Activated CD8-positive, alpha-beta T cell treated with anti-CD3 and anti-CD28 coated beads for 36 hours (primary cell): ENCODE results near the gene C15orf62. TPM values are rescaled to one million over a fixed set of nuclear protein-coding genes. Genes with fewer than 3 reads are reported as not detected.

Source experiments
- ATAC-seq: fragments of 200-7000 bp; cut with Tn5 transposase; one replicate; pipeline ENCODE4 v1.10.0; 2021; ENCODE audit warnings: mild to moderate bottlenecking, moderate library complexity
- CTCF ChIA-PET: fragments of 350-600 bp; sonication (Branson Sonifier 250); formaldehyde crosslinking; loops from one replicate; lab custom pipeline; 2021; ENCODE audit warnings: antibody characterized with exemption; lab: Charles Lee
- POLR2A ChIA-PET: fragments of 350-600 bp; sonication (Branson Sonifier 250); formaldehyde crosslinking; loops from one replicate; lab custom pipeline; 2021; ENCODE audit warnings: antibody characterized with exemption; lab: Charles Lee
- DNase-seq: peaks from one replicate; pipeline ENCODE4 v3.0.0-alpha.2; 2020
- H3K27ac Mint-ChIP-seq: one replicate; pipeline ENCODE4 v1.8.0; 2021; ENCODE audit warnings: mild to moderate bottlenecking, mixed read lengths
- H3K27me3 Mint-ChIP-seq: one replicate; pipeline ENCODE4 v1.8.0; 2021; ENCODE audit warnings: mixed read lengths
- H3K36me3 Mint-ChIP-seq: one replicate; pipeline ENCODE4 v1.8.0; 2021; ENCODE audit warnings: low read depth, mixed read lengths
- H3K4me1 Mint-ChIP-seq: one replicate; pipeline ENCODE4 v1.8.0; 2021; ENCODE audit warnings: low read depth, mixed read lengths
- H3K4me3 Mint-ChIP-seq: one replicate; pipeline ENCODE4 v1.8.0; 2021; ENCODE audit warnings: mild to moderate bottlenecking, moderate library complexity, mixed read lengths
- H3K9me3 Mint-ChIP-seq: one replicate; pipeline ENCODE4 v1.8.0; 2021; ENCODE audit warnings: mixed read lengths
- CTCF ChIP-seq: fragments of 200-600 bp; IDR thresholded peaks from one replicate; pipeline ENCODE4 v1.8.0; 2022; ENCODE audit warnings: antibody characterized with exemption, mild to moderate bottlenecking
- intact Hi-C: fragments of 100-400 bp; cut with micrococcal nuclease; formaldehyde crosslinking; loops from one replicate; pipeline ENCODE4 v1.10.0; 2022
- total RNA-seq, 2 experiments: library from RNA; stranded (reverse); gene quantifications; one replicate each; pipeline ENCODE4 v1.2.3, GENCODE V29; 2021

Gene C15orf62
- total RNA-seq, 2 experiments from 2014 or later = 0.61 to 0.63 TPM

GRCh38 chr15:40792394-40792793 lies 22.6 kb downstream of the C15orf62 start:
- Mint-ChIP-seq H3K4me1 (peaks cover 30% of the 10 kb centered on the region), H3K9me3 (no peaks in the 10 kb centered on the region), H3K27me3 (no peaks in the 10 kb centered on the region), H3K4me3 (no peak overlapping the region), H3K36me3 (peaks cover 3% of the 10 kb centered on the region), H3K27ac (no peak overlapping the region)
- ATAC-seq (no peak), DNase-seq (no peak)
- intact Hi-C loops = no loop called here
- ChIA-PET CTCF (interaction anchor here (0.6 to 3.0 kb wide), 3 partner anchors 10 to 38 kb away, joined by 3 to 15 read pairs (median 3); no protein-coding TSS in a partner anchor), POLR2A (interaction anchor here (1.4 to 1.5 kb wide), 2 partner anchors 12 to 48 kb away, joined by 3 to 4 read pairs; no protein-coding TSS in a partner anchor)
- no peak for TF ChIP-seq CTCF

- Mint-ChIP-seq H3K9me3 (no peaks in the 10 kb centered on the region), H3K27me3 (no peaks in the 10 kb centered on the region), H3K4me3 (no peak overlapping the region), H3K36me3 (peaks cover 10% of the 10 kb centered on the region), H3K27ac (no peak overlapping the region), H3K4me1 (peaks cover 26% of the 10 kb centered on the region)
- intact Hi-C loops = no loop called here
- ATAC-seq (no peak), DNase-seq (peak; percentile 27)
- ChIA-PET POLR2A (interaction anchor here (1.5 kb wide), 1 partner anchor 11 kb away, joined by 3 read pairs; no protein-coding TSS in a partner anchor), CTCF (interaction anchor here (1.3 to 3.0 kb wide), 2 partner anchors 11 to 17 kb away, joined by 3 to 15 read pairs; no protein-coding TSS in a partner anchor)
- no peak for TF ChIP-seq CTCF
Measured at GRCh38 chr15:40793216-40793989, 23.6 kb downstream of the C15orf62 start.

- DNase-seq (no peak), ATAC-seq (no peak)
- CTCF ChIA-PET = interaction anchor here (1.2 to 1.4 kb wide), 3 partner anchors 13 to 63 kb away, joined by 3 to 7 read pairs (median 6); no protein-coding TSS in a partner anchor
- no peaks in the 10 kb centered on the region for H3K27me3 Mint-ChIP-seq
- peaks cover 28% of the 10 kb centered on the region for H3K36me3 Mint-ChIP-seq
- no peaks in the 10 kb centered on the region for H3K9me3 Mint-ChIP-seq
- POLR2A ChIA-PET = interaction anchor here (1.4 kb wide), 1 partner anchor 10 kb away, joined by 3 read pairs; no protein-coding TSS in a partner anchor
- no peak for TF ChIP-seq CTCF
- no peak overlapping the region for H3K4me3 Mint-ChIP-seq
- intact Hi-C loops = no loop called here
- no peak overlapping the region for H3K27ac Mint-ChIP-seq
- H3K4me1 Mint-ChIP-seq = peaks cover 29% of the 10 kb centered on the region
Measured at GRCh38 chr15:40796041-40796440, 26.3 kb downstream of the C15orf62 start.

GRCh38 chr15:40796512-40796911 lies 26.7 kb downstream of the C15orf62 start:
- Mint-ChIP-seq H3K4me1 (peaks cover 31% of the 10 kb centered on the region), H3K27me3 (no peaks in the 10 kb centered on the region), H3K36me3 (peaks cover 30% of the 10 kb centered on the region), H3K4me3 (no peak overlapping the region), H3K27ac (no peak overlapping the region), H3K9me3 (no peaks in the 10 kb centered on the region)
- no peak for TF ChIP-seq CTCF
- DNase-seq (no peak), ATAC-seq (no peak)
- intact Hi-C loops = no loop called here
- ChIA-PET POLR2A (interaction anchor here (1.4 kb wide), 1 partner anchor 10 kb away, joined by 3 read pairs; no protein-coding TSS in a partner anchor), CTCF (interaction anchor here (1.1 to 1.4 kb wide), 4 partner anchors 10 to 63 kb away, joined by 3 to 7 read pairs (median 5); no protein-coding TSS in a partner anchor)

- ChIA-PET POLR2A (interaction anchor here (1.0 kb wide), 1 partner anchor 11 kb away, joined by 4 read pairs; no protein-coding TSS in a partner anchor), CTCF (no interaction called here)
- Mint-ChIP-seq H3K27ac (no peak overlapping the region), H3K4me3 (no peak overlapping the region), H3K9me3 (no peaks in the 10 kb centered on the region), H3K36me3 (peaks cover 33% of the 10 kb centered on the region), H3K27me3 (no peaks in the 10 kb centered on the region), H3K4me1 (peaks cover 27% of the 10 kb centered on the region)
- TF ChIP-seq CTCF = no peak
- DNase-seq = no peak
- ATAC-seq = no peak
- intact Hi-C loops = no loop called here
Measured at GRCh38 chr15:40799523-40799922, 29.7 kb downstream of the C15orf62 start.
